B cell (primary cell): Measurements from ENCODE around the gene ARID3C.

Experiments used
- CTCF ChIP-seq: fragments of 200-600 bp; IDR thresholded peaks from one replicate; pipeline ENCODE4 v1.8.0; 2022; ENCODE audit warnings: antibody characterized with exemption, mild to moderate bottlenecking
- EZH2 ChIP-seq: IDR thresholded peaks from 2 replicates; pipeline ENCODE4 v1.6.1; 2012; ENCODE audit warnings: borderline replicate concordance, low read depth, mild to moderate bottlenecking, moderate library complexity, low read length; ENCODE audit not compliant: insufficient read depth, poor library complexity, severe bottlenecking

- TF ChIP-seq CTCF (peak; percentile 95), EZH2 (peak; percentile 23)
Measured at GRCh38 chr9:34591248-34591916, 37.5 kb downstream of the ARID3C start.
